H1 (cell line): Measurements from ENCODE around the gene PAX7. TPM values are rescaled to one million over a fixed set of nuclear protein-coding genes. Genes with fewer than 3 reads are reported as not detected.

Experiments
- HDAC2 ChIP-seq, 2 experiments: fragments of 300-600 bp in 1 of 2; sonication (generic) in 1 of 2; IDR thresholded peaks; 2 replicates each; pipeline ENCODE4 v1.6.1; 2011 to 2012; ENCODE audit warnings: low read depth in 2 of 2, low read length in 2 of 2, mild to moderate bottlenecking in 2 of 2, moderate library complexity in 2 of 2, borderline replicate concordance in 1 of 2, inconsistent platforms in 1 of 2
- RBBP5 ChIP-seq: IDR thresholded peaks from 2 replicates; pipeline ENCODE4 v1.7.1; 2012; ENCODE audit warnings: low read depth, mild to moderate bottlenecking, inconsistent platforms, low read length, moderate library complexity, borderline replicate concordance
- SAP30 ChIP-seq: fragments of 300-600 bp; sonication (generic); IDR thresholded peaks from 2 replicates; pipeline ENCODE4 v1.7.1; 2012; ENCODE audit warnings: low read length, moderate library complexity, mild to moderate bottlenecking, inconsistent platforms; ENCODE audit not compliant: insufficient read depth, insufficient replicate concordance
- SP1 ChIP-seq: IDR thresholded peaks from 2 replicates; pipeline ENCODE4 v1.6.1; 2011; ENCODE audit warnings: low read depth, low read length
- polyA plus RNA-seq, 7 experiments: library from polyadenylated mRNA; depleted of rRNA in 3 of 7; stranded (reverse) in 5 of 7; unstranded in 2 of 7; fragments of >200 nt in 5 of 7; fragments of 200-250 nt in 2 of 7; gene quantifications; 1 replicate in 5 of 7; 2 replicates in 1 of 7; 4 replicates in 1 of 7; pipeline versions ENCODE4 v1.2.1 to v1.2.3, GENCODE V29; 2011 to 2013; ENCODE audit warnings: missing spikeins in 2 of 7, mixed read lengths in 2 of 7
- total RNA-seq: library from RNA; stranded (reverse); fragmentation: NEBNext Ultra II Directional; extraction: Animal tissue kit (Norgen Biotek cat#: 25700); gene quantifications from 2 replicates; pipeline ENCODE4 v1.2.1, GENCODE V29; 2021
- TF ChIP-seq, protein P1 (sequence below): fragments of 300-600 bp; sonication (generic); IDR thresholded peaks from 2 replicates; pipeline ENCODE4 v1.7.1; 2012; ENCODE audit warnings: low read length, moderate library complexity, mild to moderate bottlenecking, inconsistent platforms; ENCODE audit not compliant: insufficient replicate concordance

The PAX7 gene
- total and polyA plus RNA-seq, 2 of the 8 experiments (the other 6 are each of a cell fraction or from before 2014, with no cell fraction given): not detected

DNA sequence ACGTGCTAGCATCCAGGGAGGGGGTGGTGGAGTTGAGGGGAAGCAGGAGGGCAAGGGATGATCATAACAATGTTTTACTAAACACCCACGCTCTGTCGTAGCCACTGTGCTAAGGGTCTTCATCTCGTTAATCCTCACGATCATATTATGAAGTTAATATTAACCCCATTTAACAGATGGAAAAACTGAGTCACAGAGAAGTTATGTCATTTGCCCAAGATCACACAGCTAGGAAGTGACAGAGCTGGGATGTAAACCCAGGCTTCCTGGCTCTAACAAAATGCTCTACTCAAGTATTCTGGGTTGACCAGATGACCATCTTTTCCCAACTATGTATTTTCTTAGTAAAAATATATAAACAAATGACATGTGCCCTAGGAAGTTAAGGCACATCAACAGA lies 140.2 kb downstream of the PAX7 start (continued):
- TF ChIP-seq, protein P1, sequence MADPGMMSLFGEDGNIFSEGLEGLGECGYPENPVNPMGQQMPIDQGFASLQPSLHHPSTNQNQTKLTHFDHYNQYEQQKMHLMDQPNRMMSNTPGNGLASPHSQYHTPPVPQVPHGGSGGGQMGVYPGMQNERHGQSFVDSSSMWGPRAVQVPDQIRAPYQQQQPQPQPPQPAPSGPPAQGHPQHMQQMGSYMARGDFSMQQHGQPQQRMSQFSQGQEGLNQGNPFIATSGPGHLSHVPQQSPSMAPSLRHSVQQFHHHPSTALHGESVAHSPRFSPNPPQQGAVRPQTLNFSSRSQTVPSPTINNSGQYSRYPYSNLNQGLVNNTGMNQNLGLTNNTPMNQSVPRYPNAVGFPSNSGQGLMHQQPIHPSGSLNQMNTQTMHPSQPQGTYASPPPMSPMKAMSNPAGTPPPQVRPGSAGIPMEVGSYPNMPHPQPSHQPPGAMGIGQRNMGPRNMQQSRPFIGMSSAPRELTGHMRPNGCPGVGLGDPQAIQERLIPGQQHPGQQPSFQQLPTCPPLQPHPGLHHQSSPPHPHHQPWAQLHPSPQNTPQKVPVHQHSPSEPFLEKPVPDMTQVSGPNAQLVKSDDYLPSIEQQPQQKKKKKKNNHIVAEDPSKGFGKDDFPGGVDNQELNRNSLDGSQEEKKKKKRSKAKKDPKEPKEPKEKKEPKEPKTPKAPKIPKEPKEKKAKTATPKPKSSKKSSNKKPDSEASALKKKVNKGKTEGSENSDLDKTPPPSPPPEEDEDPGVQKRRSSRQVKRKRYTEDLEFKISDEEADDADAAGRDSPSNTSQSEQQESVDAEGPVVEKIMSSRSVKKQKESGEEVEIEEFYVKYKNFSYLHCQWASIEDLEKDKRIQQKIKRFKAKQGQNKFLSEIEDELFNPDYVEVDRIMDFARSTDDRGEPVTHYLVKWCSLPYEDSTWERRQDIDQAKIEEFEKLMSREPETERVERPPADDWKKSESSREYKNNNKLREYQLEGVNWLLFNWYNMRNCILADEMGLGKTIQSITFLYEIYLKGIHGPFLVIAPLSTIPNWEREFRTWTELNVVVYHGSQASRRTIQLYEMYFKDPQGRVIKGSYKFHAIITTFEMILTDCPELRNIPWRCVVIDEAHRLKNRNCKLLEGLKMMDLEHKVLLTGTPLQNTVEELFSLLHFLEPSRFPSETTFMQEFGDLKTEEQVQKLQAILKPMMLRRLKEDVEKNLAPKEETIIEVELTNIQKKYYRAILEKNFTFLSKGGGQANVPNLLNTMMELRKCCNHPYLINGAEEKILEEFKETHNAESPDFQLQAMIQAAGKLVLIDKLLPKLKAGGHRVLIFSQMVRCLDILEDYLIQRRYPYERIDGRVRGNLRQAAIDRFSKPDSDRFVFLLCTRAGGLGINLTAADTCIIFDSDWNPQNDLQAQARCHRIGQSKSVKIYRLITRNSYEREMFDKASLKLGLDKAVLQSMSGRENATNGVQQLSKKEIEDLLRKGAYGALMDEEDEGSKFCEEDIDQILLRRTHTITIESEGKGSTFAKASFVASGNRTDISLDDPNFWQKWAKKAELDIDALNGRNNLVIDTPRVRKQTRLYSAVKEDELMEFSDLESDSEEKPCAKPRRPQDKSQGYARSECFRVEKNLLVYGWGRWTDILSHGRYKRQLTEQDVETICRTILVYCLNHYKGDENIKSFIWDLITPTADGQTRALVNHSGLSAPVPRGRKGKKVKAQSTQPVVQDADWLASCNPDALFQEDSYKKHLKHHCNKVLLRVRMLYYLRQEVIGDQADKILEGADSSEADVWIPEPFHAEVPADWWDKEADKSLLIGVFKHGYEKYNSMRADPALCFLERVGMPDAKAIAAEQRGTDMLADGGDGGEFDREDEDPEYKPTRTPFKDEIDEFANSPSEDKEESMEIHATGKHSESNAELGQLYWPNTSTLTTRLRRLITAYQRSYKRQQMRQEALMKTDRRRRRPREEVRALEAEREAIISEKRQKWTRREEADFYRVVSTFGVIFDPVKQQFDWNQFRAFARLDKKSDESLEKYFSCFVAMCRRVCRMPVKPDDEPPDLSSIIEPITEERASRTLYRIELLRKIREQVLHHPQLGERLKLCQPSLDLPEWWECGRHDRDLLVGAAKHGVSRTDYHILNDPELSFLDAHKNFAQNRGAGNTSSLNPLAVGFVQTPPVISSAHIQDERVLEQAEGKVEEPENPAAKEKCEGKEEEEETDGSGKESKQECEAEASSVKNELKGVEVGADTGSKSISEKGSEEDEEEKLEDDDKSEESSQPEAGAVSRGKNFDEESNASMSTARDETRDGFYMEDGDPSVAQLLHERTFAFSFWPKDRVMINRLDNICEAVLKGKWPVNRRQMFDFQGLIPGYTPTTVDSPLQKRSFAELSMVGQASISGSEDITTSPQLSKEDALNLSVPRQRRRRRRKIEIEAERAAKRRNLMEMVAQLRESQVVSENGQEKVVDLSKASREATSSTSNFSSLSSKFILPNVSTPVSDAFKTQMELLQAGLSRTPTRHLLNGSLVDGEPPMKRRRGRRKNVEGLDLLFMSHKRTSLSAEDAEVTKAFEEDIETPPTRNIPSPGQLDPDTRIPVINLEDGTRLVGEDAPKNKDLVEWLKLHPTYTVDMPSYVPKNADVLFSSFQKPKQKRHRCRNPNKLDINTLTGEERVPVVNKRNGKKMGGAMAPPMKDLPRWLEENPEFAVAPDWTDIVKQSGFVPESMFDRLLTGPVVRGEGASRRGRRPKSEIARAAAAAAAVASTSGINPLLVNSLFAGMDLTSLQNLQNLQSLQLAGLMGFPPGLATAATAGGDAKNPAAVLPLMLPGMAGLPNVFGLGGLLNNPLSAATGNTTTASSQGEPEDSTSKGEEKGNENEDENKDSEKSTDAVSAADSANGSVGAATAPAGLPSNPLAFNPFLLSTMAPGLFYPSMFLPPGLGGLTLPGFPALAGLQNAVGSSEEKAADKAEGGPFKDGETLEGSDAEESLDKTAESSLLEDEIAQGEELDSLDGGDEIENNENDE: no peak
- no peak for TF ChIP-seq HDAC2 (IDR thresholded peaks at IDR 0.05; ENCODE audit: borderline replicate concordance in 1 of 2, low read depth in 2 of 2, low read length in 2 of 2)
- no peak for TF ChIP-seq SP1
- TF ChIP-seq RBBP5: no peak
- TF ChIP-seq SAP30: no peak
- TF ChIP-seq, all 59 proteins: peak for 0
